Mucosa of descending colon (tissue), 3 donors: Measurements from ENCODE around the gene ZNF154. TPM values are rescaled to one million over a fixed set of nuclear protein-coding genes. Genes with fewer than 3 reads are reported as not detected.

Experiments
- ATAC-seq: fragments of 200-7000 bp; cut with Tn5 transposase; one replicate; pipeline ENCODE4 v1.9.1; 2020; ENCODE audit warnings: mild to moderate bottlenecking, moderate library complexity
- DNase-seq, 3 donors: peaks; one replicate each; pipeline ENCODE4 v3.0.0-alpha.2; 2020
- H3K36me3 ChIP-seq: fragments of 200-600 bp; one replicate; pipeline ENCODE4 v1.8.0; 2021; ENCODE audit warnings: low read depth, mild to moderate bottlenecking
- H3K4me1 ChIP-seq: fragments of 200-600 bp; one replicate; pipeline ENCODE4 v1.8.0; 2021; ENCODE audit warnings: low read depth, mild to moderate bottlenecking
- H3K4me3 ChIP-seq: fragments of 200-600 bp; one replicate; pipeline ENCODE4 v1.8.0; 2021; ENCODE audit warnings: mild to moderate bottlenecking
- H3K9me3 ChIP-seq: fragments of 200-600 bp; one replicate; pipeline ENCODE4 v1.8.0; 2021; ENCODE audit warnings: mild to moderate bottlenecking
- CTCF ChIP-seq: fragments of 200-600 bp; IDR thresholded peaks from one replicate; pipeline ENCODE4 v1.8.0; 2022; ENCODE audit warnings: antibody characterized with exemption, mild to moderate bottlenecking
- intact Hi-C, 2 donors: fragments of 100-400 bp; cut with DNase I in 1 of 2; cut with micrococcal nuclease in 1 of 2; formaldehyde crosslinking; loops; one replicate each; pipeline versions ENCODE4 v1.11.0 to v1.11.1; 2022; cut with DNase I, micrococcal nuclease
- total RNA-seq, 3 donors: library from RNA; stranded (reverse); fragmentation: NEBNext Ultra II Directional in 2 of 3; extraction: Animal tissue kit (Norgen Biotek cat#: 25700) in 2 of 3; gene quantifications; one replicate each; pipeline versions ENCODE4 v1.2.1 to v1.2.4, GENCODE V29; 2021 to 2023
- donor health status: DM: no; HTN: no; CAD: no; lungs with moderate emphysema.
- donor health status: DM: no; HTN: no; CAD: no.
- donor health status: DM: no; HTN: yes; CAD: no.

Gene ZNF154
- total RNA-seq, 3 donors from 2014 or later, result 0.72 to 13.7 (median 1.5) TPM

GRCh38 chr19:57688011-57688763 is 20.8 kb downstream of the ZNF154 start:
- Histone ChIP-seq H3K4me3 (no peak overlapping the region), H3K9me3 (peaks cover 99% of the 10 kb centered on the region), H3K36me3 (peaks cover 12% of the 10 kb centered on the region), H3K4me1 (no peaks in the 10 kb centered on the region)
- ATAC-seq (no peak), DNase-seq (no peak)
- intact Hi-C loops, result no loop called here
- no peak for TF ChIP-seq CTCF

GRCh38 chr19:57687363-57688010 is 21.5 kb downstream of the ZNF154 start:
- intact Hi-C loops, result no loop called here
- DNase-seq, result no peak
- TF ChIP-seq CTCF, result no peak
- Histone ChIP-seq H3K36me3 (peaks cover 12% of the 10 kb centered on the region), H3K4me1 (peaks cover 7% of the 10 kb centered on the region), H3K9me3 (peaks cover 99% of the 10 kb centered on the region), H3K4me3 (no peak overlapping the region)
- ATAC-seq, result no peak

- no peak overlapping the region for H3K4me3 ChIP-seq
- TF ChIP-seq CTCF, result no peak
- intact Hi-C loops, result no loop called here
- peaks cover 12% of the 10 kb centered on the region for H3K36me3 ChIP-seq
- H3K9me3 ChIP-seq, result peaks cover 92% of the 10 kb centered on the region
- H3K4me1 ChIP-seq, result peaks cover 10% of the 10 kb centered on the region
- DNase-seq (no peak), ATAC-seq (no peak)
Observed at GRCh38 chr19:57686727-57687126, 22.3 kb downstream of the ZNF154 start.

GRCh38 chr19:57682226-57682766 is 26.7 kb downstream of the ZNF154 start:
- Histone ChIP-seq H3K4me3 (peak overlapping the region; percentile 75), H3K9me3 (peaks cover 52% of the 10 kb centered on the region), H3K4me1 (peaks cover 10% of the 10 kb centered on the region), H3K36me3 (peaks cover 12% of the 10 kb centered on the region)
- no peak for TF ChIP-seq CTCF
- ATAC-seq, result peak; percentile 30
- no peak for DNase-seq
- intact Hi-C loops, result no loop called here

- Histone ChIP-seq H3K36me3 (no peaks in the 10 kb centered on the region), H3K4me3 (no peak overlapping the region), H3K4me1 (no peaks in the 10 kb centered on the region), H3K9me3 (peaks cover 10% of the 10 kb centered on the region)
- intact Hi-C loops, result no loop called here
- ATAC-seq, result no peak
- no peak for TF ChIP-seq CTCF
- no peak for DNase-seq
Observed at GRCh38 chr19:57675881-57676280, 33.1 kb downstream of the ZNF154 start.
